Psoas muscle (tissue), 8 donors: ENCODE results near the gene PCDHGB6. TPM values are rescaled to one million over a fixed set of nuclear protein-coding genes. Genes with fewer than 3 reads are reported as not detected.
A peak's percentile ranks its signal among the peaks of the same experiment; 100 is the strongest.
"Not testable (repeated sequence)": the region's sequence is repeated elsewhere in the genome, so short reads cannot be mapped to it uniquely, and the experiment has no call there.

Experiments
- ATAC-seq, 4 donors: fragments of 200-7000 bp; cut with Tn5 transposase; one replicate each; pipeline ENCODE4 v1.9.1; 2020; ENCODE audit warnings: moderate library complexity in 3 of 4, mild to moderate bottlenecking in 2 of 4
- DNase-seq, 2 donors: peaks; one replicate each; pipeline ENCODE4 v3.0.0-alpha.2; 2020
- H3K27ac ChIP-seq: fragments of 200-600 bp; one replicate; pipeline ENCODE4 v1.8.0; 2022
- H3K27me3 ChIP-seq, 3 donors: fragments of 200-600 bp in 1 of 3; one replicate each; pipeline versions ENCODE4 v1.6.1 to v1.8.0; 2013 to 2022; ENCODE audit warnings: low read length in 2 of 3, mild to moderate bottlenecking in 2 of 3, moderate library complexity in 1 of 3; ENCODE audit not compliant: insufficient read depth in 3 of 3
- H3K36me3 ChIP-seq, 2 donors: fragments of 200-600 bp in 1 of 2; one replicate each; pipeline versions ENCODE4 v1.6.1 to v1.8.0; 2013 to 2022; ENCODE audit warnings: low read depth in 1 of 2, mild to moderate bottlenecking in 1 of 2, moderate library complexity in 1 of 2; ENCODE audit not compliant: insufficient read depth in 1 of 2
- H3K4me1 ChIP-seq: fragments of 200-600 bp; one replicate; pipeline ENCODE4 v1.8.0; 2022
- H3K4me3 ChIP-seq: fragments of 200-600 bp; one replicate; pipeline ENCODE4 v1.8.0; 2022; ENCODE audit warnings: mild to moderate bottlenecking
- H3K9me3 ChIP-seq: fragments of 200-600 bp; one replicate; pipeline ENCODE4 v1.8.0; 2022
- WGBS, 3 donors: extraction: QIAGEN DNeasy Blood & Tissue Kit; methylation state at CpG; one replicate each; pipeline versions ENCODE4 v1.1.6 to v1.1.7; 2013; 5-methylcytosine and 5-hydroxymethylcytosine counted together
- intact Hi-C, 2 donors: fragments of 100-400 bp; cut with DNase I; formaldehyde crosslinking; loops; one replicate each; pipeline versions ENCODE4 v1.11.0 to v1.14.2; 2022
- polyA plus RNA-seq, 3 donors: library from polyadenylated mRNA; stranded (reverse); fragments of 200-250 nt; gene quantifications; one replicate each; pipeline ENCODE4 v1.2.3, GENCODE V29; 2013
- total RNA-seq, 4 donors: library from RNA; stranded (reverse); fragmentation: NEBNext Ultra II Directional in 2 of 4; extraction: Animal tissue kit (Norgen Biotek cat#: 25700) in 2 of 4; gene quantifications; one replicate each; pipeline versions ENCODE4 v1.2.1 to v1.2.4, GENCODE V29; 2021 to 2023
- TF ChIP-seq, protein P1 (sequence below): fragments of 200-600 bp; IDR thresholded peaks from one replicate; pipeline ENCODE4 v1.8.0; 2022; ENCODE audit warnings: antibody characterized with exemption
- donor health status: healthy with polysubstance abuse.
- donor health status: DM: no; HTN: no; CAD: no; lungs with moderate emphysema.
- donor health status: Bipolar disorder and iron deficiency.
- donor health status: healthy.
- donor health status: DM: yes; HTN: yes; CAD: no.
- donor health status: DM: no; HTN: no; CAD: no.
- donor health status: DM: no; HTN: no; CAD: no.
- donor health status: DM: yes; HTN: yes; CAD: no.

The PCDHGB6 gene
- total and polyA plus RNA-seq, 7 donors, result 0.46 to 4.1 (median 2.0) TPM

GRCh38 chr5:141397756-141398551 lies 9.9 kb upstream of the PCDHGB6 start, which contains the start of gene PCDHGB5:
Gene PCDHGB5 (plus strand): TSS chr5:141397947. CDS start chr5:141398128, 181 bp downstream.
- WGBS, 3 donors, result 7 to 9% (median 8%) methylated on average over 21 to 25 of the region's 43 CpGs
- DNase-seq, result peak; percentile 46 to 72
- intact Hi-C loops, H3K36me3 ChIP-seq, H3K9me3 ChIP-seq, H3K4me1 ChIP-seq: not testable (repeated sequence)
- peak; percentile 90 to 95 (median 93) for ATAC-seq
- TF ChIP-seq, protein P1, sequence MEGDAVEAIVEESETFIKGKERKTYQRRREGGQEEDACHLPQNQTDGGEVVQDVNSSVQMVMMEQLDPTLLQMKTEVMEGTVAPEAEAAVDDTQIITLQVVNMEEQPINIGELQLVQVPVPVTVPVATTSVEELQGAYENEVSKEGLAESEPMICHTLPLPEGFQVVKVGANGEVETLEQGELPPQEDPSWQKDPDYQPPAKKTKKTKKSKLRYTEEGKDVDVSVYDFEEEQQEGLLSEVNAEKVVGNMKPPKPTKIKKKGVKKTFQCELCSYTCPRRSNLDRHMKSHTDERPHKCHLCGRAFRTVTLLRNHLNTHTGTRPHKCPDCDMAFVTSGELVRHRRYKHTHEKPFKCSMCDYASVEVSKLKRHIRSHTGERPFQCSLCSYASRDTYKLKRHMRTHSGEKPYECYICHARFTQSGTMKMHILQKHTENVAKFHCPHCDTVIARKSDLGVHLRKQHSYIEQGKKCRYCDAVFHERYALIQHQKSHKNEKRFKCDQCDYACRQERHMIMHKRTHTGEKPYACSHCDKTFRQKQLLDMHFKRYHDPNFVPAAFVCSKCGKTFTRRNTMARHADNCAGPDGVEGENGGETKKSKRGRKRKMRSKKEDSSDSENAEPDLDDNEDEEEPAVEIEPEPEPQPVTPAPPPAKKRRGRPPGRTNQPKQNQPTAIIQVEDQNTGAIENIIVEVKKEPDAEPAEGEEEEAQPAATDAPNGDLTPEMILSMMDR, result peak; percentile 71
- Histone ChIP-seq H3K27ac (peak within 1 kb of the TSS; percentile 51), H3K27me3 (peaks cover 0 to 48% (median 12%) of the 10 kb centered on the region in 3 donors), H3K4me3 (peak within 1 kb of the TSS; percentile 63)

- H3K27ac ChIP-seq, result no peak overlapping the region
- H3K36me3 ChIP-seq, result no peaks in the 10 kb centered on the region
- DNase-seq, result peak in 1 of 2 donors; percentile 52
- H3K27me3 ChIP-seq, result peaks cover 0 to 50% (median 16%) of the 10 kb centered on the region in 3 donors
- peaks cover 4% of the 10 kb centered on the region for H3K9me3 ChIP-seq
- TF ChIP-seq, protein P1, result peak; percentile 10
- 17 to 28% (median 24%) methylated on average over 15 of the region's 15 CpGs for WGBS, 3 donors
- ATAC-seq, result peak; percentile 55 to 80 (median 66)
- peaks cover 4% of the 10 kb centered on the region for H3K4me1 ChIP-seq
- intact Hi-C loops, result no loop called here
- peak overlapping the region; percentile 42 for H3K4me3 ChIP-seq
Observed at GRCh38 chr5:141398608-141399007, 9.2 kb upstream of the PCDHGB6 start.

GRCh38 chr5:141399555-141400258 lies 8.1 kb upstream of the PCDHGB6 start:
- ATAC-seq (no peak), DNase-seq (no peak)
- no peak overlapping the region for H3K27ac ChIP-seq
- H3K4me3 ChIP-seq, result peak overlapping the region; percentile 42
- H3K36me3 ChIP-seq, result no peaks in the 10 kb centered on the region
- peaks cover 0 to 48% (median 17%) of the 10 kb centered on the region in 3 donors for H3K27me3 ChIP-seq
- WGBS, 3 donors, result 26 to 34% (median 30%) methylated on average over 56 to 61 of the region's 61 CpGs
- TF ChIP-seq, protein P1, result no peak
- peaks cover 4% of the 10 kb centered on the region for H3K9me3 ChIP-seq
- peaks cover 4% of the 10 kb centered on the region for H3K4me1 ChIP-seq
- intact Hi-C loops, result no loop called here

GRCh38 chr5:141402553-141403243 lies 5.1 kb upstream of the PCDHGB6 start, which contains the start of gene PCDHGA9:
Gene PCDHGA9 (plus strand): TSS chr5:141402778. CDS start chr5:141402953, 175 bp downstream.
- peaks cover 4% of the 10 kb centered on the region for H3K9me3 ChIP-seq

More at GRCh38 chr5:141402553-141403243, 5.1 kb upstream of the PCDHGB6 start, which contains the start of gene PCDHGA9:
- intact Hi-C loops, result no loop called here
- H3K27me3 ChIP-seq, result peaks cover 0 to 37% (median 17%) of the 10 kb centered on the region in 3 donors
- DNase-seq, result peak in 1 of 2 donors; percentile 59
- H3K36me3 ChIP-seq, result no peaks in the 10 kb centered on the region
- ATAC-seq, result peak in 3 of 4 donors; percentile 49 to 60 (median 55)
- peaks cover 4% of the 10 kb centered on the region for H3K4me1 ChIP-seq
- TF ChIP-seq, protein P1, result peak; percentile 46
- no peak within 1 kb of the TSS for H3K27ac ChIP-seq
- peak within 1 kb of the TSS; percentile 47 for H3K4me3 ChIP-seq
- WGBS, 3 donors, result 20 to 22% (median 20%) methylated on average over 27 of the region's 27 CpGs
